Measurements from ENCODE around the gene PIK3R5. TPM values are rescaled to one million over a fixed set of nuclear protein-coding genes. Genes with fewer than 3 reads are reported as not detected.

Gene PIK3R5
- total RNA-seq, 1 experiment from 2014 or later, result 0.09 TPM

DNA sequence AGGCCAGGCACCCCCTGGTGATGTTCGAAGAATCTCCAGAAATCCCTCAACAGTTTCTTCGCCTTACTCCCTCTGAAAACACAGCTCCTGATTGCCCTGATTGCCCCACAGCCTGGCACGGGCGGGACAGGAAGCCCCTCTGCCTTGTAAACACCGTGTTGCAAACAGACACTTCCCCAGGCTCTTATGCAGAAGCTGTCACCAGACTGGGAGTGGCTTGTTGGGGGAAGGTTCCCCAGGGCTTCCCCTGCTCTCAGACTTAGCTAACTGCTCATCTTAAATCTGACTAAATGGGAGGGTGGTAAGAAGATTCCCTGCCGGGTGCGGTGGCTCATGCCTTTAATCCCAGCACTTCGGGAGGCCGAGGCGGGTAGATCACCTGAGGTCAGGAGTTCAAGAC lies 11.2 kb downstream of the PIK3R5 start:
- Histone ChIP-seq H3K4me3 (ENCODE audit: low read depth, low read length, poor library complexity, severe bottlenecking) (no peak overlapping the region), H3K4me1 (ENCODE audit: insufficient read depth, low read length, poor library complexity, severe bottlenecking) (no peaks in the 10 kb centered on the region), H3K27me3 (replicated peaks; ENCODE audit: insufficient read depth, low read depth, low read length, poor library complexity) (peaks cover 25% of the 10 kb centered on the region), H3K36me3 (ENCODE audit: insufficient read depth, low read length, poor library complexity, severe bottlenecking) (no peaks in the 10 kb centered on the region), H3K27ac (ENCODE audit: low read depth, low read length, poor library complexity, severe bottlenecking) (no peak overlapping the region), H3K9me3 (ENCODE audit: low read depth, low read length, poor library complexity, severe bottlenecking) (no peaks in the 10 kb centered on the region)
- BruUV-seq (replicated peaks), result no TSS peak
- ChIA-PET CTCF (no interaction called here), POLR2A (ENCODE audit: low non-redundant PET) (interaction anchor here (0.6 kb wide), 1 partner anchor 18 kb away, joined by 3 read pairs; no protein-coding TSS in a partner anchor)
- TF ChIP-seq, protein P1, sequence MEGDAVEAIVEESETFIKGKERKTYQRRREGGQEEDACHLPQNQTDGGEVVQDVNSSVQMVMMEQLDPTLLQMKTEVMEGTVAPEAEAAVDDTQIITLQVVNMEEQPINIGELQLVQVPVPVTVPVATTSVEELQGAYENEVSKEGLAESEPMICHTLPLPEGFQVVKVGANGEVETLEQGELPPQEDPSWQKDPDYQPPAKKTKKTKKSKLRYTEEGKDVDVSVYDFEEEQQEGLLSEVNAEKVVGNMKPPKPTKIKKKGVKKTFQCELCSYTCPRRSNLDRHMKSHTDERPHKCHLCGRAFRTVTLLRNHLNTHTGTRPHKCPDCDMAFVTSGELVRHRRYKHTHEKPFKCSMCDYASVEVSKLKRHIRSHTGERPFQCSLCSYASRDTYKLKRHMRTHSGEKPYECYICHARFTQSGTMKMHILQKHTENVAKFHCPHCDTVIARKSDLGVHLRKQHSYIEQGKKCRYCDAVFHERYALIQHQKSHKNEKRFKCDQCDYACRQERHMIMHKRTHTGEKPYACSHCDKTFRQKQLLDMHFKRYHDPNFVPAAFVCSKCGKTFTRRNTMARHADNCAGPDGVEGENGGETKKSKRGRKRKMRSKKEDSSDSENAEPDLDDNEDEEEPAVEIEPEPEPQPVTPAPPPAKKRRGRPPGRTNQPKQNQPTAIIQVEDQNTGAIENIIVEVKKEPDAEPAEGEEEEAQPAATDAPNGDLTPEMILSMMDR (conservative IDR thresholded peaks at IDR 0.05; ENCODE audit: low read depth, low read length), result no peak
- no peak for TF ChIP-seq EZH2 (IDR thresholded peaks at IDR 0.05; ENCODE audit: borderline replicate concordance, low read depth, low read length, poor library complexity, severe bottlenecking)
- intact Hi-C loops (cut with micrococcal nuclease; ENCODE audit: unreplicated experiment), result no loop called here
- peak; percentile 60 for DNase-seq (ENCODE audit: low spot score)

DNA sequence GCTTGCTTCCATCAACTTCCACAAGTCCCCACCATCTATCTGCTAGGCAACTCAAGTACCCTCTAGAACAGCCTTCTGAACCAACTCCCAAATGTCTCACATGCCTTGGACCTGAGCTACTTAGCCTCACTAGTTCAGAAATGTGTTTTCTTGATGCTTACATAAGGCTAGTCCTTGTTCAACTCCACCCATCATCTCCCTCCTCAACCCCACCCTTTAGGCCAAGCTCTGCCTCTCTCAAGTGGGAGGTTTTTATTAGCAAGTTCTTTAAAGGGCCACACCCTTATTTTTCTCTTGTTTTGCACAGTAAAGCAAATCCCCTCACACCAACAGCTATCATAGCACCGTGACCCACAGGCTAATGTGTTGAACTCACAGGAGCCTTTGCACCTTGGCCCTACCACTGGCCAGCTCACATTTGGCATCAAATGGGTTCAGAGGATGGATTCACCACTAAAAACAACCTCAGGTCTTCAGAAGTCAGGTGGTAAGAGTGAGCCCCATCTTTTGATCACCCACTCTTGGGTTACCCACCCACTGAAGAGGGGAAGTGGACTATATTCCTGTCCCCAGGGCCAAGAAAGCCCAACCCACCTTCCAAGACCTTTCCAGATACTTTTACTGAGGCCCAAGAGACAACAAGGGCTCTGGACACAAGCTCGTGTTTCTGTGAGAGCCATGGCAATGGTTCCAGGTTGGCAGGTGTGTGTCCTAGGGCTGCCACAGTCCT lies 12.2 kb downstream of the PIK3R5 start:
- TF ChIP-seq EZH2 (IDR thresholded peaks at IDR 0.05; ENCODE audit: borderline replicate concordance, low read depth, low read length, poor library complexity, severe bottlenecking), result no peak
- TF ChIP-seq, protein P1 (conservative IDR thresholded peaks at IDR 0.05; ENCODE audit: low read depth, low read length), result no peak
- CTCF ChIA-PET, result no interaction called here
- Histone ChIP-seq H3K4me1 (ENCODE audit: insufficient read depth, low read length, poor library complexity, severe bottlenecking) (no peaks in the 10 kb centered on the region), H3K27ac (ENCODE audit: low read depth, low read length, poor library complexity, severe bottlenecking) (no peak overlapping the region), H3K36me3 (ENCODE audit: insufficient read depth, low read length, poor library complexity, severe bottlenecking) (no peaks in the 10 kb centered on the region), H3K4me3 (ENCODE audit: low read depth, low read length, poor library complexity, severe bottlenecking) (no peak overlapping the region), H3K27me3 (replicated peaks; ENCODE audit: insufficient read depth, low read depth, low read length, poor library complexity) (peaks cover 29% of the 10 kb centered on the region), H3K9me3 (ENCODE audit: low read depth, low read length, poor library complexity, severe bottlenecking) (no peaks in the 10 kb centered on the region)
- DNase-seq (ENCODE audit: low spot score), result no peak
- BruUV-seq (replicated peaks), result no TSS peak
- intact Hi-C loops (cut with micrococcal nuclease; ENCODE audit: unreplicated experiment), result no loop called here
- POLR2A ChIA-PET (ENCODE audit: low non-redundant PET), result no interaction called here

DNA sequence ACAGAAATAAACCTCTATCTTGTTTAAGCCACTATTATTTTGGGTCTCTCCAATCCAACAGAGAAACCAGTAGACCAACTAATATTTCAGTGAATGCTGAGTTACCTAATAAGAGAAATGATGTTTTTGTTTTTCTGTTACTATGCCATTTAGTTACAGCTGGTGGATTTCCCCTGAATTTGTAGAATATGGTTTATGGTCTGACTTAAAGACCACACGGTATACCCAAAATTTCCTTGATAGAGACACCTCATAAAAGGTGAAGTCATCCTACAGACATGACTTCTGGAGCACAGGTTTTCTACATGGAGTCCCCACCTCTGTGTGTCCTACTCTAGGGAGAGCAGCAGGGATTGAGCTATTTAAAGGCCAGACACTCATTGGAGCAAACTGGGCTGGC lies 13.3 kb downstream of the PIK3R5 start:
- ChIA-PET CTCF (no interaction called here), POLR2A (ENCODE audit: low non-redundant PET) (no interaction called here)
- Histone ChIP-seq H3K9me3 (ENCODE audit: low read depth, low read length, poor library complexity, severe bottlenecking) (no peaks in the 10 kb centered on the region), H3K4me3 (ENCODE audit: low read depth, low read length, poor library complexity, severe bottlenecking) (no peak overlapping the region), H3K27me3 (replicated peaks; ENCODE audit: insufficient read depth, low read depth, low read length, poor library complexity) (peaks cover 23% of the 10 kb centered on the region), H3K4me1 (ENCODE audit: insufficient read depth, low read length, poor library complexity, severe bottlenecking) (no peaks in the 10 kb centered on the region), H3K36me3 (ENCODE audit: insufficient read depth, low read length, poor library complexity, severe bottlenecking) (no peaks in the 10 kb centered on the region), H3K27ac (ENCODE audit: low read depth, low read length, poor library complexity, severe bottlenecking) (no peak overlapping the region)
- TF ChIP-seq, protein P1 (conservative IDR thresholded peaks at IDR 0.05; ENCODE audit: low read depth, low read length), result no peak
- TF ChIP-seq EZH2 (IDR thresholded peaks at IDR 0.05; ENCODE audit: borderline replicate concordance, low read depth, low read length, poor library complexity, severe bottlenecking), result no peak
- no TSS peak for BruUV-seq (replicated peaks)
- DNase-seq (ENCODE audit: low spot score), result no peak
- intact Hi-C loops (cut with micrococcal nuclease; ENCODE audit: unreplicated experiment), result no loop called here

All from A673 (cell line).